Right atrium auricular region (tissue), 2 donors: Measurements from ENCODE around the gene LRP1B. TPM values are rescaled to one million over a fixed set of nuclear protein-coding genes. Genes with fewer than 3 reads are reported as not detected.

ENCODE experiments used
- DNase-seq: peaks from one replicate; pipeline ENCODE4 v3.0.0-alpha.2; 2019; ENCODE audit warnings: low spot score
- H3K27ac ChIP-seq, 2 donors: fragments of 200-600 bp; sonication (generic); 1 replicate in 1 of 2; 2 replicates in 1 of 2; pipeline ENCODE4 v1.5.1; 2016 to 2019
- H3K27me3 ChIP-seq, 2 donors: fragments of 200-600 bp; sonication (generic); one replicate each; pipeline versions ENCODE4 v1.5.1 to v1.6.0; 2017 to 2019
- H3K36me3 ChIP-seq: fragments of 200-600 bp; sonication (generic); one replicate; pipeline ENCODE4 v1.5.1; 2016
- H3K4me1 ChIP-seq, 2 donors: fragments of 200-600 bp; sonication (generic); one replicate each; pipeline versions ENCODE4 v1.5.1 to v1.6.0; 2017 to 2019
- H3K4me3 ChIP-seq, 2 donors: fragments of 200-600 bp; sonication (generic); 1 replicate in 1 of 2; 2 replicates in 1 of 2; pipeline ENCODE4 v1.5.1; 2017 to 2019; ENCODE audit warnings: mild to moderate bottlenecking in 1 of 2, moderate library complexity in 1 of 2
- H3K9me3 ChIP-seq, 2 donors: fragments of 200-600 bp; sonication (generic); one replicate each; pipeline ENCODE4 v1.5.1; 2019
- CTCF ChIP-seq, 2 donors: fragments of 200-600 bp; sonication (generic); IDR thresholded peaks; one replicate each; pipeline ENCODE4 v1.5.1; 2019; ENCODE audit warnings: antibody characterized with exemption in 2 of 2
- total RNA-seq, 2 donors: library from RNA; depleted of rRNA; stranded (reverse); fragments of >200 nt; gene quantifications; one replicate each; pipeline ENCODE4 v1.1.0, GENCODE V29; 2016

LRP1B gene
- total RNA-seq, 2 donors from 2014 or later: 0.44 to 0.47 TPM

GRCh38 chr2:140680862-140681261 lies 1450.0 kb downstream of the LRP1B start:
- Histone ChIP-seq H3K9me3 (no peaks in the 10 kb centered on the region), H3K4me3 (no peak overlapping the region), H3K36me3 (no peaks in the 10 kb centered on the region), H3K27ac (no peak overlapping the region), H3K27me3 (no peaks in the 10 kb centered on the region), H3K4me1 (no peaks in the 10 kb centered on the region)
- no peak for DNase-seq
- no peak for TF ChIP-seq CTCF (IDR thresholded peaks at IDR 0.05)

DNA sequence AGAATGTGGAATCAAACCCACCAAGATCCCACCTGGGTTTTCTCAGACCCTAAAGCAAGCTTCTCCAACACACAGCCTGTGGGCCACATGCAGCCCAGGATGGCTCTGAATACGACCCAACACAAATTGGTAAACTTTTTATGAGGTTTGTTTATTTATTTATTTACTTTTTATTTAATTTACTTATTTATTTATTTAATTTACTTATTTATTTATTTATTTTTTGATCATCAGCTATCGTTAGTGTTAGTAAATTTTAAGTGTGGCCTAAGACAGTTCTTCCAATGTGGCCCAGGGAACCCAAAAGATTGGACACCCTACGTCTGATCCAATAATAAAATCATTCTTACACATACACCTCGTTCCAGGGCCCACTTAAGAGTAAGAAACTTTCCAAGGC lies 1451.1 kb downstream of the LRP1B start:
- no peaks in the 10 kb centered on the region for H3K4me1 ChIP-seq
- H3K4me3 ChIP-seq: no peak overlapping the region
- no peak for TF ChIP-seq CTCF (IDR thresholded peaks at IDR 0.05)
- no peak for DNase-seq
- H3K27ac ChIP-seq: no peak overlapping the region
- H3K27me3 ChIP-seq: no peaks in the 10 kb centered on the region
- H3K9me3 ChIP-seq: no peaks in the 10 kb centered on the region
- no peaks in the 10 kb centered on the region for H3K36me3 ChIP-seq

DNA sequence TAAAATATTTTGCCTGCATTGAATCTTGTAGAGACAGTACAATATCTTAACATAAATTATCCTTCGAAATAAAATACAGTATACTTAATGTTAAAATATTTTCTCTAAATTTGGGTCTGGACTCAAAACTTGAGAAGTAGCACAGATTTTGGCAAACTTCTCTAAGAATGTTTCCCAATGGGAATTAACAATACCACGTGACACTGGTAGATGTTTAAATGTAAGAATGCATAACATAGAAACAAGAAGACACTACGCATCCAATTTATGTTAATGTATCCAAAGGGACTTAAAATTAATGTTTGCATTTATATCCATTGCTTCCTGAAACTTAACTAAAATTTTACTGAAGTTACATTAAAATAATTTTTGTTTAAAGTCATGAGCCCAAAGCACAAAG lies 1460.9 kb downstream of the LRP1B start:
- no peak for TF ChIP-seq CTCF (IDR thresholded peaks at IDR 0.05)
- no peak overlapping the region for H3K4me3 ChIP-seq
- H3K27me3 ChIP-seq: no peaks in the 10 kb centered on the region
- no peak overlapping the region for H3K27ac ChIP-seq
- no peaks in the 10 kb centered on the region for H3K36me3 ChIP-seq
- no peaks in the 10 kb centered on the region for H3K9me3 ChIP-seq
- H3K4me1 ChIP-seq: no peaks in the 10 kb centered on the region
- DNase-seq: no peak

DNA sequence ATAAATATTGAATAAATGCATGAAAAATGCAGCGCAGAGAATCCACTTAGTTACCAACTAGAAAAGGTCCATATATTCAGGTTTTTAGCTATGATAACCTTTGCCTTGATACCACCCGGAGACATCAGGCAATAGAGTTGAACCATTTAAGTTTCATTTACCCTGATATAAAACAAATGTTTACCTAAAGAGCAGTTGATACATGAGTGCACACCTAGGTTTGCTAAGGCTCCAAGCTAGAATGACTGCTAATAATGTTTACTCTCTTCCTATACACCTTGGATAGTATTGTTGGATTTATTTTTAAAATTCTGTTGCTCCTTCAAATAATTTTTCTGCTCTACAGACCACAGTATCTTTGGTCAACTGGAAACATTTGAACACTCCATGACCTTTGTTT lies 1463.6 kb downstream of the LRP1B start:
- Histone ChIP-seq H3K4me3 (no peak overlapping the region), H3K4me1 (no peaks in the 10 kb centered on the region), H3K27me3 (no peaks in the 10 kb centered on the region), H3K9me3 (no peaks in the 10 kb centered on the region), H3K27ac (no peak overlapping the region), H3K36me3 (no peaks in the 10 kb centered on the region)
- no peak for DNase-seq
- TF ChIP-seq CTCF (IDR thresholded peaks at IDR 0.05): no peak

DNA sequence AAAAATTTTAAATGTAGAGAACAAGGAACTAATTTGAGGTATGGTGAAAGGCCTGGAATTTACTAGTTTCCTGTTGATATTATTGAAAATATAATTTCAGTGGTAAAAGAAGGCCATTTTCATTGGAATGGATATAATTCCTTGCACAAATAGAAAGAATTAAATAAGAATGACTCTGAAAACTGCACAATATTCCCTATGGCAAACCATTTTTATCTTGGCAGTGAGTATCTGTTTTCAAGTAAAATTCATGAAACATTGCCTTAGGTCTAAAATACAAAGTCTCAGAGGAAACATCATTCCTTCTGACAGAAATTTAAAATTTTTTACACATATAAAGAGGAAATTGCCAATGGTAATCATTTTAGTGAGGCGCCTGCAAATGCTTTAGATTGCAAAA lies 1468.3 kb downstream of the LRP1B start:
- H3K9me3 ChIP-seq: no peaks in the 10 kb centered on the region
- TF ChIP-seq CTCF (IDR thresholded peaks at IDR 0.05): no peak

More for the DNA sequence above, 1468.3 kb downstream of the LRP1B start:
- Histone ChIP-seq H3K27me3 (no peaks in the 10 kb centered on the region), H3K4me1 (no peaks in the 10 kb centered on the region), H3K4me3 (no peak overlapping the region), H3K27ac (no peak overlapping the region), H3K36me3 (no peaks in the 10 kb centered on the region)
- DNase-seq: no peak
